DLD1 (cell line): ENCODE data around the gene DCDC2B.

Experiments
- in situ Hi-C: cut with HindIII; loops from 2 replicates; pipeline ENCODE4 v1.10.0; 2017; ENCODE audit warnings: low sequenced_read_pairs

DCDC2B gene

GRCh38 chr1:32195972-32196823 lies 12.7 kb upstream of the DCDC2B start:
- in situ Hi-C loops: no loop called here

GRCh38 chr1:32197074-32197473 lies 11.8 kb upstream of the DCDC2B start:
- in situ Hi-C loops: no loop called here

- in situ Hi-C loops: no loop called here
Observed at GRCh38 chr1:32197837-32198236, 11.1 kb upstream of the DCDC2B start.

GRCh38 chr1:32198237-32199042 lies 10.4 kb upstream of the DCDC2B start:
- in situ Hi-C loops: no loop called here

- in situ Hi-C loops: no loop called here
Observed at GRCh38 chr1:32199043-32199716, 9.7 kb upstream of the DCDC2B start.

DNA sequence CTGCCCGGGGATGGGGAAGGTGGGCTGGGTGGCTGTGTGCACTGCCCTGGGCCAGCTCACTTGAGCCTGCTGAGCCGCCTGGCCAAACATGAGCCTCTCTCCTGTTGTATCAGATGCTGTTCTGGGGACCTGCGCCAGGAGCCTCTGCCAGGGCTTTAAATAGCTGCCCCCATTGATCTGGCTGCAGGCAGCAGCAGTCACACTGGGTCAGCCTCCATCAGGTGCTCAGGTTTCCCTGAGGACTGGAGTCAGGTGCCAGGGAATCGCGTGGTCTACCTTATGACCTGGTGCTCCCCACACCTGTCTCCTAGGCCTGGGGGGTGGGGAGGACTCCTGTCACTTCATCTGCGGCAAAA lies 9.2 kb upstream of the DCDC2B start:
- in situ Hi-C loops: no loop called here

DNA sequence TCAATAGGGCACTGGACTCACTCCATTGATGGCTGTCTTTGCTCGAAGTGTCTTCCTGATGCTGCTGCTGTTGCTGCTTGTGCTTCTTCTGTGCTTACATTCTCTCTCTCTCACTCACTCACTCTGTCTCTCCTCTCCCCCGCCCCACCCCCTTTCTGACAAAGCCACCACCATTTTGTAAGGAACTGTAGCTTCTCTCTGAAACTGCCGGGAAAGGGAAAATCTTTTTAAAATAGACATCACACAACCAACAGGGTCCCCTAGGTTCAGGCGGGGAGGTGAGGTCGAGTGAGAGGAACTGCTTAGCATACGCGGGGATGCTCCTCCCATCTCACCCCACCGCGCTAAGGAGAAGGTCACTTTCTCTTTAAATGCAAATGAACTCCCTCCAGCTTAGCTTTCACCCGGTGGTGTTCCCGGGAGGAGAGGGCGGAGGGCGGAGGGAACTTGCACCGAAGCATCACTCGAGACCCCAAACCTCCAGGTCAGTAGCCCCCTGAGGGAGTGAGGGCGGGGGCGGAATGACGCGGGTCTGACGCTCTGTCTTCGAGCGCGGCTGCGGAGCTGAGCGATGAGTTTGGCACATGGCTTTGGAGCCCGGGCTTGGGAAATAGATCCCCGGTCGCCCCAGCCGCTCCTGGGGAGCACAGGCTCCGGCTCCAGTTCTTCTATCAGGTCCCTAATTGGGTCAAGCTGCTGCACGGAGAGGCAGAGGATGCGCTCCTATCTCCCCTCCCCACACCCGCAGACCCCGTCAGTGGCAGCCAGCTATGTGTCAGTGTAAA lies 8.5 kb upstream of the DCDC2B start, which contains the start of gene CCDC28B:
TSS of gene CCDC28B (plus strand) at position 370 of the 785 bp plus-strand sequence. CDS start 1,341 bp downstream, outside the sequence.
- in situ Hi-C loops: no loop called here

GRCh38 chr1:32201011-32201855 lies 7.7 kb upstream of the DCDC2B start:
- in situ Hi-C loops: no loop called here

DNA sequence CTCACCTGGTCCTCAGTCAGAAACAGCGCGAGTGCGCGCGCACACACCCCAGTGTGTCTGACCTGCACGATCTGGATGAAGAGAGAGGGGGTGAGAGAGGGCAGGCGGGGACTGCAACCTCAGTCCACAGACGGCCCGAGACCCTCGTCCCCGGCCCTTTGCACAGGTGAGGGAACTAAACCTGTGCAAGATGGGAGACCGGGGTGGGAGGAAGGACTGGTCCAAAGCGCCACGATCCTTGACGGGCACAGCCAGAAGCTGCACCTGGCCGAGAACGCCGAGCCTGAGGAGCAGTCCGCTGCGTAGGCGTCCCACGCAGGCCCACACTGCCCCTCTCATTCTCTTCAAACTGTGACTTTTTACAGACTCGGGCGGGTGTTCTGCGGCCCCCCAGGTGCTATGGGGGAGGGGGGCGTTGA lies 3.9 kb upstream of the DCDC2B start:
- in situ Hi-C loops: no loop called here

- in situ Hi-C loops: no loop called here
Observed at GRCh38 chr1:32205401-32206370, 3.2 kb upstream of the DCDC2B start, which contains the start of gene IQCC. Gene IQCC (plus strand): TSS chr1:32205671. CDS start chr1:32205682, 11 bp downstream.

- in situ Hi-C loops: no loop called here
Observed at GRCh38 chr1:32208469-32208868, 420 bp upstream of the DCDC2B start.

- in situ Hi-C loops: no loop called here
Observed at GRCh38 chr1:32215629-32216480, 7.0 kb downstream of the DCDC2B start.

- in situ Hi-C loops: no loop called here
Observed at GRCh38 chr1:32216566-32216965, 7.7 kb downstream of the DCDC2B start.

DNA sequence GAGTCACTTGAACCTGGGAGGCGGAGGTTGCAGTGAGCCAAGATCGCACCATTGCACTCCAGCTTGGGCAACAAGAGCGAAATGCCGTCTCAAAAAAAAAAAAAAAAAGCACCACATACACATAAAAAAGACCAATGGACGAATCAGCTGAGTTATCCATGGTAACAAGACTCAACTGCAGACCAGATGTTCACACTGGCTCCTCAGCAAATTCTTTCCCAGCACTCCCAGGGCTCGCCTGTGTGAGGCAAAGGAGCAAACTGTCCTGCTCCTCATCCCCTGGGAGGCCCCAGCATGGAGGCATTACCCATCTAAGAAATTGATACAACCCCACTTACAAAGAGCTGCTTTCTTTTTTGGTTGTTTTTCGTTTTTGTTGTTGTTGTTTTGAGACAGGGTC lies 10.1 kb downstream of the DCDC2B start:
- in situ Hi-C loops: no loop called here

DNA sequence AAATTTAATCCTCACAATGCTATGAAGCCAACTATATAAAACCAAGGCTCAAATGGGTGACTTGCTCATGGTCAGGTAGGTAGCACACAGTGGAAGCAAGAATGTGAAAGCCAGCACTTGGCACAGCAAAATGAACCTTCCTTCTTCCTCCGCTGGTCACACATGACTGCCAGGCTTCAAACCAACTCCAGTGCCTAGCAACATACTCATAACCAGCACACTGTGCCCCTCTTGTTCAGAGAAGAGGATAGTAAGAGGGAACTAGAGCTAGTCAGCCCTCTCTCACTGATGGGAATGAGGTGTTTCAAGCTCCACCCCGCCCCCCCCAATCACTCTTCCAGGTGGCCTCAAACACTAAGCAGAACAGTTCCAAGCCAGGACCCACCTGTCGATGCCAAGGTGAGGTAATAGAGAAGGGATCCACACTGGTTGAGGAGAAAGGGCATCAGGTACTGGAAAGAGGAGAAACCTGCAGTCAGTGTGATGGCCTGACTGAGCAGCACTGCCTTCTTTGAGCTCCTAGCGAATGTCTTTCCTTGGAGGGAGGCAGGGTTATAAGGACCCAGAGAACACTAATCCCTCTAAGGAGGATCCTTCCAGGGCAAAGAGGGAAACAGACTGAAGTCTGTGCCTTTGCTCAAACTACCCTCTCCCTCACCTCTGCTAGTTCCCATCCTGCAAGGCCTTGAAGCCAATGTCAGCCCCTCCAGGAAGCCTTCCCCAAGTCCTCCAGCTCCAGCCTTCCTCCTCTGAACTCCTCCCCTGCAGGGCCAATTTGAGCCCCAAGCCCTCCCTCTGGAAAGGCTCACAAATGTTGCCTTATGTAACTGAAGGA lies 12.1 kb downstream of the DCDC2B start:
- in situ Hi-C loops: no loop called here

DNA sequence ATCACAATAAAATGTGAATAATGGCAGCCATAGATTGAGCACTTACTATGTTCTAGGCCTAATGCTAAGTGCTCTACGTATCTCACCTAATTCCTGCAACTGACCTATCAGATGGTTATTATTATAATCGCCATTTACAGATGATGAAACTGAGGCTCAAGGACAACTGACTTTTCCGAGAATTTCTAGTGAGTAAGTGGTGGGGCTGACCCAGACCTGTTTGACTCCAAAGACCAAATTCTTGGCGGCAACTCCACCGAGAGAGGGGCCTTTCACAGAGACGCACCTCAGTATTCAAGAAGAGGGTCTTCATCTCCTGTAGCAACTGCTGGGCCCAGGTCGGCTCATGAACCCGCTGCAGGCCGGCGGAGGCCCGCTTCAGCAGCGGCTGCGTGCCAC lies 12.7 kb downstream of the DCDC2B start:
- in situ Hi-C loops: no loop called here
